GM18508 (cell line): ENCODE data around the gene LRRC30.
"Not testable (repeated sequence)": the region's sequence is repeated elsewhere in the genome, so short reads cannot be mapped to it uniquely, and the experiment has no call there.

Experiments used
- ATAC-seq: cut with Tn5 transposase; IDR thresholded peaks from one replicate; pipeline ENCODE4 v1.9.1; 2021; ENCODE audit warnings: moderate number of reproducible peaks; ENCODE audit not compliant: insufficient read depth, unreplicated experiment

Gene LRRC30

GRCh38 chr18:7230626-7231349 lies at the start of gene LRRC30:
LRRC30 (plus strand) TSS chr18:7231089; CDS start chr18:7231139, 50 bp downstream.
- ATAC-seq, result no peak

DNA sequence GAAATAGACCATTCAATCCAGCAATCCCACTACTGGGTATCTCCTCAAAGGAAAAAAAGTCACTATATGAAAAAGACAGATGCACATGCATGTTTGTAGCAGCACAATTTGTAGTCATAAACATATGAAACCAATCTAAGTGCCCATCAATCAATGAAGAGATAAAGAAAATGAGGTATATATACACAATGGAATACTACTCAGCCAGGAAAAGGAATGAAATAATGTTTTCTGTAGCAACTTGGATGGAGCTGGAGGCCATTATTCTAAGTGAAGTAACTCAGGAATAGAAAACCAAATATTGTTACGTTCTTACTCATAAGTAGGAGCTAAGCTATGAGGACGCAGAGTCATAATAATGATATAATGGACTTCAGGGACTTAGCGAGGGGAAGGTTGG lies 45.2 kb upstream of the LRRC30 start:
- ATAC-seq, result no peak

GRCh38 chr18:7190547-7191156 lies 40.2 kb upstream of the LRRC30 start:
- ATAC-seq, result no peak

- no peak for ATAC-seq
Measured at GRCh38 chr18:7191736-7192135, 39.2 kb upstream of the LRRC30 start.

- no peak for ATAC-seq
Measured at GRCh38 chr18:7195266-7195665, 35.6 kb upstream of the LRRC30 start.

GRCh38 chr18:7196421-7196820 lies 34.5 kb upstream of the LRRC30 start:
- no peak for ATAC-seq

GRCh38 chr18:7197854-7198253 lies 33.0 kb upstream of the LRRC30 start:
- ATAC-seq, result no peak

DNA sequence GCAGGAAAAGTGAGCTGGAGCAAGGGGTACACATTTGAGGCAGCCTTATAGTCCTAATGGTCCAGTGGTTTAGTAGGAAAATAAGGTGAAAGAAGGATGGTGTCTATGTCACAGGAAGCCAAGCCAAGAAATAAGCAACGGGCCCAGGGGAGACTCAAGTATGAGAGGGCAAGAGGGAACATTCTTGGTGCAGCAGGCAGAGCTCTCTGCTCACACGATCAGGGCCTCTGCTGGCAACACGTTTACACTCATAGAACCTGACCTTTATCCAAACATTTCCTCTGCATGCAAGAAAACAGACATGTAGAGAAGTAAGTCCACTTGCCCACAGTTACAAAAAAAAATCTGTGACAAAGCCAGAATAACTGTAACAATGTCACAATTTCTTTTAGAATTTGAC lies 32.6 kb upstream of the LRRC30 start:
- ATAC-seq, result no peak

DNA sequence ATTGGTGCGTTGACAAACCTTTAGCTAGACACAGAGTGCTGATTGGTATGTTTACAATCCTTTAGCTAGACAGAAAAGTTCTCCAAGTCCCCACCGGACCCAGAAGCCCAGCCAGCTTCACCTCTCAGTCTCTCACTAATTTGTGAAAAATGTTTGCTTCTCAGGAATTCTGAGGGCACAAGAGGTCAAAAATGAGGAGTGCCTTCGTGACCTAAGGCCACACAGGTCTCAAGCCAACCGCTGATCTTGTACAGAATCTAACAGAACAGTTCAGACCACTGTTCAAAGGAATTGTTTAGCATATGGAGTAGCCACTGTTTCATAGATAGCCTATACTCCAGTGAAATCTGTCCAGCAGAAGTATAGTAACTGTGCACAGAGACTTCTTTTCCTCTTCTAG lies 29.8 kb upstream of the LRRC30 start:
- no peak for ATAC-seq

GRCh38 chr18:7202169-7202568 lies 28.7 kb upstream of the LRRC30 start:
- ATAC-seq, result no peak

DNA sequence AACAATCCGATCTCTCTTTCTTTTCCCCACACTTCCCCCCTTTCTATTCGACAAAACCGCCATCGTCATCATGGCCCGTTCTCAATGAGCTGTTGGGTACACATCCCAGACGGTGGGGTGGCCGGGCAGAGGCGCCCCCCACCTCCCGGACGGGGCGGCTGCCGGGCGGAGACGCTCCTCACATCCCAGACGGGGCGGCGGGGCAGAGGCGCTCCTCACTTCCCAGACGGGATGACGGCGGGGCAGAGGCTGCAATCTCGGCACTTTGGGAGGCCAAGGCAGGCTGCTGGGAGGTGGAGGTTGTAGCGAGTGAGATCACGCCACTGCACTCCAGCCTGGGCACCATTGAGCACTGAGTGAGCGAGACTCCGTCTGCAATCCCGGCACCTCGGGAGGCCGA lies 27.3 kb upstream of the LRRC30 start:
- ATAC-seq, result not testable (repeated sequence)

DNA sequence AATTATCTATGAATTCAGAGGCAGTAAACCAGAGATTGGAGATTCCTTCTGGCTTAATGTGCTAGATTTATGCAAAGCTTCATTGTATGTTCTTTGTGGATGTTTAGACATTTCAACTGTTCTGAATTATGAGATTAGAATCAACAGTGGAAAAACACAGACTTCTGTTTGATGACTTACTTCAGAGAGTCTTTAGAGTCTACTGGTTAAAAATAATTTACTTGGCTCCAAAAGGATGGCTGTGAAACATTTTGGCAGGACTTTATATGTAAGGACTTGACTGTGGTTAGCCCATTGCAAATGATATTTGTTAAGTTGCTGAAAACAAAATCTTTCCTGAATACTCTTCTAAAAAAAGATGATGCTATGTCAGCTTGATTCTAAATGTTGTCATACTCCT lies 25.5 kb upstream of the LRRC30 start:
- no peak for ATAC-seq

DNA sequence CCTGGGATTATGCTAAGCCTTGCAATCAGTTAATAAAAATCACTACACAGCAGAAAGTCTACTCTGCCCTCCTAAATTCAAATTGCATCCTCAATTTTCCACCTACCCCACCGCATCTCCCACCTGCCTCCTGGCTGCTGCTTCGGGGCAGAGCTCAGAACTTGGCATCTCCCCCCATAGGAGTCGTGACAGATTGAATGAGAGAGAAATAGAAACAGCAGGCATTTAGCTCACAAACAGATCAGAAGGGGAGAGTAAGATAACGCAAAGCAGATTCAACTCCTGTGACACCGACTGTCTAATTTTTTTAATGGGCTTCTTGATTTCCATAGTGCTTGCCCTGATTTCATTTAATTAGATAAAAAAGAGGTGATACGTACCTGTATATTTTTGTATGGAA lies 24.7 kb upstream of the LRRC30 start:
- ATAC-seq, result no peak

DNA sequence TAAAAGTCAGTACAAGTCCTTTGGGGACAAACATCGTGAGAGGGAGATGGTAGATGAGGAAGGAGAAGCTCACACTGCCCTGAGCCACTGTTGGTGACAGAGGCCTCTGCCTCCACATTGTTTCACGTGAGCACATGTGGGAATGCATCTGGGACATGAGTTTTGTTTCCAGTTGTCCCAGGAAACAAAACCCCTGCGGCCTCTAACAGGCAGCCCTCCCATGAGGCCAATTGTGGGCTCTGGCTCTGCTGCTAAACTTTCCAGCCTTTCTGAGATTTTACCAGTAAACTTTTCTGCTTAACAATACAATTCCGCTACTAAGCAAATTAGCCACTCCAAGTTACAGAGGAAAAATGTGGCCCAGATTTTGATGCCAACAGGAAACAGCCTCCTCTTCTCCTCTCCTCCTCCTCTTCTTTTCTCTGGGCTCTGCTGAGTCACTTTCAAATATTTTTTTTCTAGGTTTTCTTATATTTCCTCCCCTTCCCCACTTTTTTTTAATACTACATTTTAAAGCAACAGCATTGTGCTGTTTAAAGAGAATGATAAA lies 23.4 kb upstream of the LRRC30 start:
- ATAC-seq, result no peak

- no peak for ATAC-seq
Measured at GRCh38 chr18:7221424-7222155, 9.3 kb upstream of the LRRC30 start.

DNA sequence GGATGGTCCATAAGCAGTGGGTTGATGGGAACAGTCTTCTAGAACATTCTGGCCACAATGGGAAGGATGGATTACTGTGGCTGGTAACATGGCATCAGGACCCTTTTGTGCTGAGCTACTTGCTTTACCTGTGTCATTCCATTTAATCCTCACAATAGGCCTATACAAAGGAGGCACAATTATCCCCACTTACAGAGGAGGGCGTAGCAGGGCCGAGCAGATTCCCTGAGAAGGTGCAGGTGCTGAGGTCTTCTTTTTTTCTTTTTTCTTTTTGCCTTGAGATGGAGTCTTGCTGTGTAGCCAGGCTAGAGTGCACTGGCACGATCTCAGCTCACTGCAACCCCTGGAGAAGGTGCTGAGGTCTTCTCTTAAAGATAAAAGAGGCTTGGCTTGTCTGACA lies 6.7 kb upstream of the LRRC30 start:
- no peak for ATAC-seq

GRCh38 chr18:7232218-7232617 lies 1.3 kb downstream of the LRRC30 start:
- no peak for ATAC-seq

GRCh38 chr18:7233134-7233810 lies 2.4 kb downstream of the LRRC30 start:
- ATAC-seq, result no peak

- no peak for ATAC-seq
Measured at GRCh38 chr18:7234091-7234490, 3.2 kb downstream of the LRRC30 start.

DNA sequence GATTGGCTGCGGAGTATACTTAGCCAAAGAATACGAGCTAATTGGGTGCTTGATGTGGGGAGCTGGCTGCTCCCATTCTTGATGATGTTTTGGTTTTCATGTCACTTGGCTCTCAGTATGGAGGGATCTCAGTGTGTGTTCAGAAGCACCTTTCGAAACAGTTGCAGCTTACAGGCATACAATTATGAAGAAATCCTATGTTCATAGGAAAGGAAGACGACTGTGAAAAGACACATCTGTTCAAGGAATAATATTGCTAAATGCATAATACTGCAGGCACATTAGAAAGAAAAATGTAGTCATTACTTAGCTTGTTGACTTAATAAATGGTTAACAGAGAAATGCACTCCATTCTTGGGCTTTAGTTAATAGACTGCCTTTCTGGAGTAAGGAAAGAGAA lies 4.1 kb downstream of the LRRC30 start:
- no peak for ATAC-seq

DNA sequence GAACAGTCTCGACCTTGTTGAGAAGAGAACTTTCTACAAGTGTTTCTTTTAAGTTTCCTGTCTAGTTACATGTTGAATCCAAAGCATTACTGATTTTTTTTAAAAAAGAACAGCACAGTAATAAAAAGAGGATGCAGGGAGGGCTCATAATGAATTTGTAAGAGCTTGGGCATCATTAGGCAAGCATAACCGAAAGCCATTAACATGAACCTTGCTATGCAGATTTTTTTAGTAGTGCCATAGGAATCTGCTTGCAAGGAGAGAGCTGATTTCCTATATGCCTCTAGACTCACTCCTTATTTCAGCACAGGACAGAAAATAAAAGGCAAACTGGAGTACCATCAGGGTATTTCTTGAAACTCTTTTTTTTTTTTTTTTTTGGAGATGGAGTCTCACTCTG lies 5.2 kb downstream of the LRRC30 start:
- no peak for ATAC-seq
